PC-9 (cell line): ENCODE measurements around the gene MAGEC1. TPM values are rescaled to one million over a fixed set of nuclear protein-coding genes. Genes with fewer than 3 reads are reported as not detected.
A peak's percentile ranks its signal among the peaks of the same experiment; 100 is the strongest.

Experiments
- BruUV-seq: library from RNA; stranded (reverse); fragments of 400-500 nt; replicated peaks from 2 replicates; lab custom pipeline; 2021; lab: Mats Ljungman, UMichigan
- CTCF ChIA-PET: fragments of 300-600 bp; sonication (Branson Sonifier 250); formaldehyde crosslinking; loops from one replicate; lab custom pipeline; 2022; ENCODE audit warnings: antibody characterized with exemption; lab: Charles Lee
- POLR2A ChIA-PET: fragments of 300-600 bp; sonication (Branson Sonifier 250); formaldehyde crosslinking; loops from one replicate; lab custom pipeline; 2022; ENCODE audit warnings: antibody characterized with exemption; ENCODE audit not compliant: unreplicated experiment; lab: Charles Lee
- DNase-seq, 2 experiments: peaks; one replicate each; pipeline versions ENCODE4 v3.0.0 to v3.0.0-alpha.2; 2015 to 2022; ENCODE audit warnings: mixed read lengths in 1 of 2
- H2AFZ ChIP-seq: fragments of 200-600 bp; sonication (generic); 2 replicates; pipeline ENCODE4 v1.8.1; 2017; ENCODE audit warnings: antibody characterized with exemption
- H3F3A ChIP-seq: fragments of 200-600 bp; sonication (generic); 2 replicates; pipeline ENCODE4 v1.8.1; 2017; ENCODE audit warnings: antibody characterized with exemption, mild to moderate bottlenecking, low read depth; ENCODE audit not compliant: insufficient read depth
- H3K27ac ChIP-seq: fragments of 200-600 bp; sonication (generic); 2 replicates; pipeline ENCODE4 v1.6.1; 2016; ENCODE audit warnings: mixed run types
- H3K27me3 ChIP-seq: fragments of 200-600 bp; sonication (generic); 2 replicates; pipeline ENCODE4 v1.6.1; 2016; ENCODE audit warnings: low read depth, mixed run types; ENCODE audit not compliant: insufficient read depth
- H3K36me3 ChIP-seq: fragments of 200-600 bp; sonication (generic); 2 replicates; pipeline ENCODE4 v1.6.1; 2016; ENCODE audit warnings: low read depth, mixed run types
- H3K4me1 ChIP-seq: fragments of 200-600 bp; sonication (generic); replicated peaks from 2 replicates; pipeline ENCODE4 v1.6.1; 2016; ENCODE audit warnings: mixed run types; ENCODE audit not compliant: insufficient read depth
- H3K4me2 ChIP-seq: fragments of 200-600 bp; sonication (generic); 2 replicates; pipeline ENCODE4 v1.6.1; 2017; ENCODE audit warnings: mixed run types
- H3K4me3 ChIP-seq: fragments of 200-600 bp; sonication (generic); 2 replicates; pipeline ENCODE4 v1.6.1; 2016; ENCODE audit warnings: mixed run types
- H3K79me2 ChIP-seq: fragments of 200-600 bp; sonication (generic); 2 replicates; pipeline ENCODE4 v1.6.1; 2017; ENCODE audit warnings: low read depth, mixed run types
- H3K9me2 ChIP-seq: fragments of 200-600 bp; sonication (generic); 2 replicates; pipeline ENCODE4 v1.8.1; 2017; ENCODE audit warnings: mild to moderate bottlenecking; ENCODE audit not compliant: insufficient read depth
- H3K9me3 ChIP-seq: fragments of 200-600 bp; sonication (generic); 2 replicates; pipeline ENCODE4 v1.8.1; 2016; ENCODE audit warnings: low read depth; ENCODE audit not compliant: insufficient read depth
- H4K20me1 ChIP-seq: fragments of 200-600 bp; sonication (generic); 2 replicates; pipeline ENCODE4 v1.8.1; 2017; ENCODE audit not compliant: insufficient read depth
- EZH2 ChIP-seq: fragments of 200-600 bp; sonication (generic); IDR thresholded peaks from 2 replicates; pipeline ENCODE4 v1.8.0; 2017; ENCODE audit warnings: antibody characterized with exemption, low read depth
- intact Hi-C: fragments of 100-400 bp; cut with micrococcal nuclease; formaldehyde crosslinking; loops from one replicate; pipeline ENCODE4 v1.10.0; 2022; ENCODE audit not compliant: unreplicated experiment
- total RNA-seq: library from RNA; stranded (reverse); gene quantifications from 2 replicates; pipeline ENCODE4 v1.2.3, GENCODE V29; 2021
- TF ChIP-seq, protein P1 (sequence below): fragments of 200-600 bp; sonication (generic); conservative IDR thresholded peaks from 2 replicates; pipeline ENCODE4 v1.6.1; 2017; ENCODE audit warnings: mixed run types, antibody characterized with exemption, mild to moderate bottlenecking, moderate library complexity

MAGEC1 gene
- total RNA-seq, 1 experiment from 2014 or later, result 0.28 TPM

DNA sequence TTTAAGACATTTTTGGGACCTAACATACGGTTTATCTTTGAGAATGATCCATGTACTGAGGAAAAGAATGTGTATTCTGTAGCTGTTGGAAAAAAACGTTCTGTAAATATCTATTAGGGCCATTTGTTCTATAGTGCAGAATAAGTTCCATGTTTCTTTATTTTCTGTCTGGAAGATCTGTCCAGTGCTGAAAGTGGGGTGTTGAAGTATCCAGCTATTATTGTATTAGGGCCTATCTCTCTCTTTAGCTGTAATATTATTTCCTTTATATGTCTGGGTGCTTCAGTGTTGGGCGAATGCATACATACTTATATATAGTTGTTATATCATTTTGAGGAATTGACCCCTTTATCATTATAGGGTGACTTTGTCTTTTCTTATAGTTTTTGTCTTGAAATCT, 24.7 kb downstream of the MAGEC1 start:
- no peaks in the 10 kb centered on the region for H3F3A ChIP-seq
- POLR2A ChIA-PET, result no interaction called here
- H3K4me3 ChIP-seq, result no peak overlapping the region
- BruUV-seq, result no TSS peak
- H3K4me1 ChIP-seq, result no peaks in the 10 kb centered on the region
- no peaks in the 10 kb centered on the region for H3K9me3 ChIP-seq
- no peaks in the 10 kb centered on the region for H3K9me2 ChIP-seq
- no peaks in the 10 kb centered on the region for H3K79me2 ChIP-seq
- intact Hi-C loops, result no loop called here
- TF ChIP-seq, protein P1, sequence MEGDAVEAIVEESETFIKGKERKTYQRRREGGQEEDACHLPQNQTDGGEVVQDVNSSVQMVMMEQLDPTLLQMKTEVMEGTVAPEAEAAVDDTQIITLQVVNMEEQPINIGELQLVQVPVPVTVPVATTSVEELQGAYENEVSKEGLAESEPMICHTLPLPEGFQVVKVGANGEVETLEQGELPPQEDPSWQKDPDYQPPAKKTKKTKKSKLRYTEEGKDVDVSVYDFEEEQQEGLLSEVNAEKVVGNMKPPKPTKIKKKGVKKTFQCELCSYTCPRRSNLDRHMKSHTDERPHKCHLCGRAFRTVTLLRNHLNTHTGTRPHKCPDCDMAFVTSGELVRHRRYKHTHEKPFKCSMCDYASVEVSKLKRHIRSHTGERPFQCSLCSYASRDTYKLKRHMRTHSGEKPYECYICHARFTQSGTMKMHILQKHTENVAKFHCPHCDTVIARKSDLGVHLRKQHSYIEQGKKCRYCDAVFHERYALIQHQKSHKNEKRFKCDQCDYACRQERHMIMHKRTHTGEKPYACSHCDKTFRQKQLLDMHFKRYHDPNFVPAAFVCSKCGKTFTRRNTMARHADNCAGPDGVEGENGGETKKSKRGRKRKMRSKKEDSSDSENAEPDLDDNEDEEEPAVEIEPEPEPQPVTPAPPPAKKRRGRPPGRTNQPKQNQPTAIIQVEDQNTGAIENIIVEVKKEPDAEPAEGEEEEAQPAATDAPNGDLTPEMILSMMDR, result no peak
- TF ChIP-seq EZH2, result no peak
- H4K20me1 ChIP-seq, result no peaks in the 10 kb centered on the region
- DNase-seq, result peak in 1 of 2 experiments; percentile 5
- no peaks in the 10 kb centered on the region for H3K36me3 ChIP-seq
- H3K4me2 ChIP-seq, result no peak overlapping the region
- H3K27me3 ChIP-seq, result no peaks in the 10 kb centered on the region
- no peak overlapping the region for H2AFZ ChIP-seq
- CTCF ChIA-PET, result no interaction called here
- no peak overlapping the region for H3K27ac ChIP-seq

DNA sequence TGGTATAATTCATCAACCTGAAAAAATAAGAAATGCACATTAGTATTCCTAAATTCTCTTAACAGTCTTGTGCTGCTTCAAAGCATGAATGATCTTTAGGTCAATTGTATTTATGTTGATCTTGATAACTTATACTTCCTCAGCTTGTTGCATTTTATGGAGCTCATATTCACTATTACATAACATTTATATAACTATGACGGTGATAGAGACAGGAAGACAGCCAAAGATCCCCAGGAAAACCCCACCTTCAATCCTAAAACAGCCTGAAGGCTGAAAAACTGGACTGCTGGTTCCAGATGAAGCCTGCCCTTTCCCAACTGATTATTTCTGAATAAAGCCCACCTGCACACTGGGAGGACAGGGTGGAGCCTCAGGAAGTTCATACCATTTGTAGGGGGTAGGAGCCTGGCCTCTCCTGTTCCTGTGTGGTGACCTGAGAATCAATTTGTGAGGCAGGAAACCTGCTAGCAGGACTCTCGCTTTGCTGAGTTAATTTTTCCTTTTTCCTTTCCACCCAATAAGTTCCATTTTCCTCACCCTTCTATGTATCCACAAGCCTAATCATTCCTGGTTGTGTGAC, 30.5 kb downstream of the MAGEC1 start:
- no peaks in the 10 kb centered on the region for H3K27me3 ChIP-seq
- H3K4me3 ChIP-seq, result no peak overlapping the region
- POLR2A ChIA-PET, result interaction anchor here (0.7 kb wide), 1 partner anchor 578 kb away, joined by 3 read pairs; no protein-coding TSS in a partner anchor
- H3K27ac ChIP-seq, result no peak overlapping the region
- no peak overlapping the region for H3K4me2 ChIP-seq
- H3K4me1 ChIP-seq, result no peaks in the 10 kb centered on the region
- TF ChIP-seq EZH2, result no peak
- TF ChIP-seq, protein P1, result no peak
- no peaks in the 10 kb centered on the region for H3K9me2 ChIP-seq
- H4K20me1 ChIP-seq, result no peaks in the 10 kb centered on the region
- CTCF ChIA-PET, result no interaction called here
- H2AFZ ChIP-seq, result no peak overlapping the region
- no peak for DNase-seq
- H3F3A ChIP-seq, result no peaks in the 10 kb centered on the region
- H3K36me3 ChIP-seq, result no peaks in the 10 kb centered on the region
- no peaks in the 10 kb centered on the region for H3K79me2 ChIP-seq
- H3K9me3 ChIP-seq, result no peaks in the 10 kb centered on the region
- intact Hi-C loops, result no loop called here
- BruUV-seq, result no TSS peak

DNA sequence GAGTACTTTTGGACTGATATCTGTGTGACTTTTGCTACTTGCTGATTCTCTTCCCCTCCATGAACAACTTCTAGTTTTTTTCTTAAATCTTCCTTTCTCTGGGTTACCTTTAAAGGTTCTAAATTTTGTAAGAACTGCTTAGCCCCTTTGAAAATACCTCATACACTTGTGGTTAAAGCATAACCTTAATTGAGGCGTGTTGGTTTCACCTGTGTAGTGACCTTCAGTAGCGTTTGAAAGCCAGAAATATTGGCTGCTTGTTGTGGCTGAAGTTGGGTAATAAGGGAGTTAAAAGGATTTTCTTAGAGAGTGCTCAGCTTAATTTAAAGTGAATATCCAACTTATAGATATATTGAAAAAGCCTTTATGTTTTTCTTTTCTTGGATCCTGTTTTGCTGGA, 32.0 kb downstream of the MAGEC1 start:
- Histone ChIP-seq H3K9me2 (no peaks in the 10 kb centered on the region), H4K20me1 (no peaks in the 10 kb centered on the region), H3K4me1 (no peaks in the 10 kb centered on the region), H3K9me3 (no peaks in the 10 kb centered on the region), H3K79me2 (no peaks in the 10 kb centered on the region), H3K4me3 (no peak overlapping the region), H3K27ac (no peak overlapping the region), H2AFZ (no peak overlapping the region), H3K27me3 (no peaks in the 10 kb centered on the region), H3K4me2 (no peak overlapping the region), H3F3A (no peaks in the 10 kb centered on the region), H3K36me3 (no peaks in the 10 kb centered on the region)
- BruUV-seq, result no TSS peak
- CTCF ChIA-PET, result no interaction called here
- TF ChIP-seq, protein P1, result no peak
- TF ChIP-seq EZH2, result no peak
- DNase-seq, result no peak
- intact Hi-C loops, result no loop called here
- POLR2A ChIA-PET, result no interaction called here
